SW480 (cell line): Measurements from ENCODE around the gene BEST2.
"Not testable (repeated sequence)": the region's sequence is repeated elsewhere in the genome, so short reads cannot be mapped to it uniquely, and the experiment has no call there.

Experiments used
- DNase-seq: peaks from one replicate; pipeline ENCODE4 v3.0.0-alpha.2; 2016; ENCODE audit warnings: low spot score

The BEST2 gene

GRCh38 chr19:12751635-12752034, at the start of gene BEST2:
Gene BEST2 (plus strand): TSS chr19:12751791. CDS start chr19:12752593, 802 bp downstream.
- DNase-seq = no peak

GRCh38 chr19:12703046-12703445, 48.5 kb upstream of the BEST2 start:
- peak; percentile 30 for DNase-seq

DNA sequence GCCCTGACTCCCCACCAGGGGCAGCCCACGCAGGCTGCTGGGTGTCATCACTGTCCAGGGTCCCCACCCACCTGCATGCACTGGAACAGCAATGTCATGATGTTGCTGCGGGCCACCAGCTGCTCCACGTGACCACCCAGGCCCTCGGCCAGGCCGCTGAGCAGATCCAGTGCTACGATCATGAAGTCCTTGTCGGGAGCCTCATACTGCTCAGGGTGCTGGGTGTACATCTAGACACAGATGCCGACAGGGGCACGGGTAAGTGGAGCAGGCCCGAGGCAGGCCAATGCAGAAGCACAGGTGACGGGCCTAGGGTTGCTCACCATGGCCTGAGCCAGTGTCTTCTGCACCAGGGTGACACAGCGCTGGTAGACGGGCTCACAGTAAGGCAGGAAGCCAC, 46.4 kb upstream of the BEST2 start:
- no peak for DNase-seq

DNA sequence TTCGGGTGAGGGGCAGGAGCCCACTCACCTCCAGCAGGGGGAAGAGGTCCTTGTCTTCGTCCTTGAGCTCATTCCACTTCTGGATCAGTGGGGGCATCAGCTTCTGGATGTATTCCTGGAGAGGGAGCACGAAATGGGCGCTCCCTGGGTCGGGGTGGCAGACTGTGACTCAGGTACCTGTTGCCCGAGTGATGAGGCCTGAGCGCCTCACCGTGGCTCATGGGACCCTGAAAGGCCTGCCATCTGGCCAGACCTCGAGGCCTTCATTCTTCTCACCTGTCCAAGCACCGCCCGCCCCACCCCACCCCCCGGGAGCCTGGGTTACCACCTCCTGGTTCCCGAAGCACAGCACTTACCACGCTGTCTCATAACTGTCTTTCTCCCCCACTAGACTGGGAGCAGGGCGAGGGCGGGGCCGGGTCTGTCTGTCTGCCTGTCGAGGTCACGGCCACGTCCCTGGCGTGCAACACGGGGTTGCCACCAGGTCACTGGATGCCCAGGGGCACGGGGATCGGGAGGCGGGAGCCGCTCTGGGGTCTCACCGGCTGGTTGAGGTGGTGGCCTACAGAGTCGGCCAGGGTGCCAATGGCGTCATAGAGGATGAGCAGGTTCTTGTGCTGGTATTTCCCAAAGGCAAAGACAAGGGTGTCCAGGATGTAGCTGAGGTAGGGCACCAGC, 45.8 kb upstream of the BEST2 start:
- DNase-seq = no peak

- no peak for DNase-seq
These were observed 45.3 kb upstream of the BEST2 start for GRCh38 chr19:12706332-12706718.

GRCh38 chr19:12708641-12709040, 43.0 kb upstream of the BEST2 start:
- DNase-seq = no peak

GRCh38 chr19:12711187-12711586, 40.4 kb upstream of the BEST2 start:
- DNase-seq = no peak

- not testable (repeated sequence) for DNase-seq
These were observed 39.5 kb upstream of the BEST2 start for GRCh38 chr19:12712077-12712476.

- DNase-seq = not testable (repeated sequence)
These were observed 38.3 kb upstream of the BEST2 start for GRCh38 chr19:12713304-12713703.

- DNase-seq = no peak
These were observed 36.5 kb upstream of the BEST2 start for GRCh38 chr19:12715102-12715501.

- DNase-seq = no peak
These were observed 35.7 kb upstream of the BEST2 start for GRCh38 chr19:12715929-12716328.

GRCh38 chr19:12720296-12720695, 31.3 kb upstream of the BEST2 start:
- DNase-seq = no peak

DNA sequence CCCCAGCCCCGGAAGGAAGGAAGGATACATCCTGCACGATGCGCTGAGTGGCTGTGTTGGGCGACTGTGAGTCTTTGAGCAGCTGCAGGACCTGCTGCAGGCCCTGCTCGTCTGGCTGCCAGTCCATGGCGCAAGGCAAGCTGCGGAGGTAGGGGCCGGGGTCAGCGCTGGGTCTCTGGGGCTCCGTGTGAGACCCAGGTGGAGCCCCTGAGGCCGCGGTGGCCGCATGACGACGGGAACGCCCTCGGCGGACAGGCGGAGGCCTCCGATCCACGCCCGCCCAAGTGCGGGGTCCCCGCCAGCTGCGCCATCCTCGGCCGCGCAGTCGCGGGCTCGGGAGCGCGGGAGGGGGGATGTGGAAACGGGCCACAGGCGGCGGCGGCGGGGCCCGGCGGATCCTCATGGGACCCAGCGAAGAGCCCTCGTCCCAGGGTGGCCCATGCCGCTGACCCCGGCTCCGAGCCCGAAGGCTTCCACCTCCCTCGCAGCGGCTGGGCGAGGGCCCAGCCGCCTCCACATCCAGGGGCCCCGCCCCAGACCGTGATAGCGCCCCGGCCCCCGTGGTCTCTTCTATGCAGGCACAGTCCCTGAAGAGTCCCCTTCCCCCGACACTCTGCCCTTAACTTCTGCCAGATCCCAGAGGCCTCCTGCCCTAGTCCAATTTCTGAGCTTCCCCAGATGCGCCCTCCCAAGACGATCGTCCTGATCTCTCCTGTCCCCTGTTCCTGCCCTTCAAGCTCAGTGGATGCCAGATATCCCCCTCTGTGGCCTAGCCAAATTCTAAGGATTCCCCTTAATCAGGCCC, 30.5 kb upstream of the BEST2 start:
- no peak for DNase-seq

- DNase-seq = no peak
These were observed 29.7 kb upstream of the BEST2 start for GRCh38 chr19:12721656-12722565.

- peak; percentile 98 for DNase-seq
These were observed 28.8 kb upstream of the BEST2 start for GRCh38 chr19:12722566-12723380.

DNA sequence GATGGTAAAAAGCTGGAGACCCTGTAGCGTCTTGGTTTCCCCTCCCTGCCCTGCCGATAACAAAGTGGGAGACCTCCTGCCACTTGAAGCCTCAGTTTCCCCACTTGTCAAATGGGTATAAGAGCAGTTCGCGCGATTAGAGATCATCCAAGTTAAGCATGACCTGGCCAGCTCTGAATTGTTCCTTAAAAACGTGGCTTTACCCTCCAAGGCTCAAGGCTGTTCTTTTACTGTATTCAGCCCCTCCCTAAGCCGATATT, 28.3 kb upstream of the BEST2 start:
- no peak for DNase-seq

GRCh38 chr19:12723641-12724426, 27.8 kb upstream of the BEST2 start, which contains the start of gene TNPO2:
Gene TNPO2 (minus strand): TSS chr19:12723932. CDS start chr19:12720977, 2,955 bp downstream.
- peak; percentile 79 for DNase-seq

GRCh38 chr19:12725612-12726011, 26.0 kb upstream of the BEST2 start:
- not testable (repeated sequence) for DNase-seq

DNA sequence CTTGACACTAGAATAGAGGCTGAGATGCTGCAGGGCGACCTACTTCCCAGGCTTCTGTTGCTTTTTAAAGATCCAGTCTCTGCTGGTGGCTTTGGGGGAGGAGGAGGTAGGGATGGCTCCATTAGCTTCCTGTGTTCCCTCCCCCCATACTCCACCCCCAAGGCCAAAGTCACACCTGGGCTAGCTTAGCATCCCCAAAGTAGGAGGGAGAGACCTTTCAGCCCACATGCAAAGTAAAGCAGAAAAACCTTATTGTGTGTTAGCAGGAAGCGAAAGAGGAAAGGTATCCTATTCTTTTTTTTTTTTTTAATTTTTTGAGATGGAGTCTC, 24.6 kb upstream of the BEST2 start:
- DNase-seq = no peak

- DNase-seq = no peak
These were observed 23.7 kb upstream of the BEST2 start for GRCh38 chr19:12727745-12728433.
